HepG2 (cell line): ENCODE results near the gene CPNE2. TPM values are rescaled to one million over a fixed set of nuclear protein-coding genes. Genes with fewer than 3 reads are reported as not detected.

Experiments used
- AGO2 ChIP-seq: fragments of 200-400 bp; formaldehyde crosslinking; optimal IDR thresholded peaks from 2 replicates; pipeline ENCODE3; 2017; ENCODE audit warnings: mild to moderate bottlenecking, low read depth, low read length, moderate library complexity
- AKAP8 ChIP-seq: sonication (generic); formaldehyde crosslinking; IDR thresholded peaks from 2 replicates; pipeline ENCODE4 v1.5.1; 2020; ENCODE audit warnings: mild to moderate bottlenecking, missing genetic modification reagents
- ARID2 ChIP-seq: sonication (generic); formaldehyde crosslinking; IDR thresholded peaks from 2 replicates; pipeline ENCODE4 v1.8.1; 2022; ENCODE audit warnings: mild to moderate bottlenecking, missing genetic modification reagents, borderline replicate concordance
- DBP ChIP-seq: sonication (generic); formaldehyde crosslinking; IDR thresholded peaks from 2 replicates; pipeline ENCODE4 v1.4.0; 2020; ENCODE audit warnings: missing genetic modification reagents; ENCODE audit errors: not compliant biosample characterization
- FOSL2 ChIP-seq: sonication (generic); formaldehyde crosslinking; IDR thresholded peaks from 2 replicates; pipeline ENCODE4 v1.4.0; 2020; ENCODE audit warnings: missing genetic modification reagents
- GMEB1 ChIP-seq: sonication (generic); formaldehyde crosslinking; IDR thresholded peaks from 2 replicates; pipeline ENCODE4 v1.5.1; 2020; ENCODE audit warnings: missing genetic modification reagents, mild to moderate bottlenecking, borderline replicate concordance
- HMG20B ChIP-seq: conservative IDR thresholded peaks from 2 replicates; pipeline ENCODE4 v1.6.1; 2016; ENCODE audit warnings: missing genetic modification reagents, missing compliant biosample characterization
- KDM2A ChIP-seq: sonication (generic); formaldehyde crosslinking; IDR thresholded peaks from 2 replicates; pipeline ENCODE4 v1.4.0; 2020; ENCODE audit warnings: low read depth, missing genetic modification reagents, borderline replicate concordance
- KMT2A ChIP-seq: sonication (generic); formaldehyde crosslinking; IDR thresholded peaks from 2 replicates; pipeline ENCODE4 v1.4.0; 2020; ENCODE audit warnings: missing genetic modification reagents
- MAFG ChIP-seq: sonication (generic); formaldehyde crosslinking; IDR thresholded peaks from 2 replicates; pipeline ENCODE4 v1.5.1; 2020; ENCODE audit warnings: mild to moderate bottlenecking, missing genetic modification reagents
- NFATC3 ChIP-seq: sonication (generic); formaldehyde crosslinking; IDR thresholded peaks from 2 replicates; pipeline ENCODE4 v1.5.1; 2020; ENCODE audit warnings: mild to moderate bottlenecking, missing genetic modification reagents
- RBFOX2 ChIP-seq: fragments of 200-400 bp; formaldehyde crosslinking; IDR thresholded peaks from 2 replicates; pipeline ENCODE4 v1.6.1; 2017; ENCODE audit warnings: low read depth, mild to moderate bottlenecking, low read length
- SOX6 ChIP-seq, 2 experiments: fragments of 450-650 bp in 1 of 2; sonication (generic) in 1 of 2; formaldehyde crosslinking in 1 of 2; IDR thresholded peaks; 2 replicates each; pipeline versions ENCODE4 v1.4.0 to v1.6.1; 2017 to 2020; ENCODE audit warnings: antibody characterized with exemption in 1 of 2, mild to moderate bottlenecking in 1 of 2, missing genetic modification reagents in 1 of 2
- THAP11 ChIP-seq: IDR thresholded peaks from 2 replicates; pipeline ENCODE4 v1.6.1; 2016; ENCODE audit warnings: missing biosample characterization, missing genetic modification reagents
- U2AF2 ChIP-seq: fragments of 200-400 bp; formaldehyde crosslinking; IDR thresholded peaks from 2 replicates; pipeline ENCODE4 v1.6.1; 2017; ENCODE audit warnings: low read depth, mild to moderate bottlenecking, low read length
- ZBTB26 ChIP-seq: IDR thresholded peaks from 2 replicates; pipeline ENCODE4 v1.6.1; 2016; ENCODE audit warnings: missing compliant biosample characterization, missing genetic modification reagents, borderline replicate concordance
- ZFP82 ChIP-seq: sonication (generic); formaldehyde crosslinking; IDR thresholded peaks from 2 replicates; pipeline ENCODE4 v1.5.1; 2020; ENCODE audit warnings: mild to moderate bottlenecking, missing genetic modification reagents, borderline replicate concordance
- ZNF180 ChIP-seq: sonication (generic); formaldehyde crosslinking; IDR thresholded peaks from 2 replicates; pipeline ENCODE4 v1.4.0; 2020; ENCODE audit warnings: low read depth, missing genetic modification reagents, borderline replicate concordance
- ZNF337 ChIP-seq: sonication (generic); formaldehyde crosslinking; IDR thresholded peaks from 2 replicates; pipeline ENCODE4 v1.5.1; 2020; ENCODE audit warnings: missing genetic modification reagents, low read depth, mild to moderate bottlenecking, borderline replicate concordance
- ZNF343 ChIP-seq: sonication (generic); formaldehyde crosslinking; IDR thresholded peaks from 2 replicates; pipeline ENCODE4 v1.4.0; 2020; ENCODE audit warnings: mild to moderate bottlenecking, missing genetic modification reagents
- ZNF350 ChIP-seq: sonication (generic); formaldehyde crosslinking; IDR thresholded peaks from 2 replicates; pipeline ENCODE4 v1.4.0; 2020; ENCODE audit warnings: mild to moderate bottlenecking, low read depth, missing genetic modification reagents, borderline replicate concordance
- ZNF552 ChIP-seq: sonication (generic); formaldehyde crosslinking; IDR thresholded peaks from 2 replicates; pipeline ENCODE4 v1.9.0; 2022; ENCODE audit warnings: missing genetic modification reagents, mild to moderate bottlenecking, borderline replicate concordance
- ZNF75D ChIP-seq: sonication (generic); formaldehyde crosslinking; IDR thresholded peaks from 2 replicates; pipeline ENCODE4 v1.8.1; 2023; ENCODE audit warnings: missing genetic modification reagents, mild to moderate bottlenecking, borderline replicate concordance
- ZNF768 ChIP-seq: sonication (generic); formaldehyde crosslinking; IDR thresholded peaks from 2 replicates; pipeline ENCODE4 v1.4.0; 2020; ENCODE audit warnings: missing genetic modification reagents
- ZNF790 ChIP-seq: sonication (generic); formaldehyde crosslinking; IDR thresholded peaks from 2 replicates; pipeline ENCODE4 v1.8.0; 2022; ENCODE audit warnings: missing genetic modification reagents, mild to moderate bottlenecking, borderline replicate concordance
- ZSCAN12 ChIP-seq: sonication (generic); formaldehyde crosslinking; IDR thresholded peaks from 2 replicates; pipeline ENCODE4 v1.9.0; 2021; ENCODE audit warnings: mild to moderate bottlenecking, missing genetic modification reagents
- polyA plus RNA-seq, 8 experiments: library from polyadenylated mRNA; depleted of rRNA in 3 of 8; stranded (reverse) in 7 of 8; unstranded in 1 of 8; fragments of >200 nt; fragmentation: Illumina TruSeq in 4 of 8; extraction: Trizol in 4 of 8; gene quantifications; 2 replicates each; pipeline versions ENCODE4 v1.2.1 to v1.2.3, GENCODE V29; 2011 to 2016; ENCODE audit warnings: low read depth in 4 of 8, missing spikeins in 1 of 8, mixed read lengths in 1 of 8; ENCODE audit not compliant: insufficient read depth in 1 of 8
- total RNA-seq, 5 experiments: library from RNA; depleted of rRNA; stranded (reverse); fragments of >200 nt; fragmentation: Illumina TruSeq; extraction: Trizol; gene quantifications; 2 replicates each; pipeline ENCODE4 v1.2.3, GENCODE V29; 2016; ENCODE audit warnings: low read depth in 1 of 5

CPNE2 gene
- total and polyA plus RNA-seq, 2 of the 13 experiments (the other 11 are each of a cell fraction or from before 2014, with no cell fraction given) = 10.6 to 23.3 TPM

- TF ChIP-seq ZNF552 (CRISPR knock-in tag) (peak; percentile 82), HMG20B (CRISPR knock-in tag) (0 out of 2 replicates have a peak, but pooled peaks have one; percentile 33), ZNF343 (CRISPR knock-in tag) (0 out of 2 replicates have a peak, but pooled peaks have one; percentile 69), ZNF337 (CRISPR knock-in tag) (0 out of 2 replicates have a peak, but pooled peaks have one; percentile 28), ZNF790 (CRISPR knock-in tag) (no peak), RBFOX2 (no peak; the same call in 1 of the 2 replicates), KDM2A (CRISPR knock-in tag) (peak; percentile 36; the same call in 1 of the 2 replicates), SOX6 (IDR thresholded peaks at IDR 0.05) (no peak), SOX6 (CRISPR knock-in tag; IDR thresholded peaks at IDR 0.05) (peak; percentile 58; the same call in 1 of the 2 replicates), KMT2A (peak; percentile 90; the same call in 1 of the 2 replicates), NFATC3 (CRISPR knock-in tag) (0 out of 2 replicates have a peak, but pooled peaks have one; percentile 58), ZSCAN12 (peak; percentile 72; the same call in 1 of the 2 replicates), FOSL2 (CRISPR knock-in tag) (peak; percentile 14; the same call in 1 of the 2 replicates), GMEB1 (CRISPR knock-in tag) (no peak; the same call in 1 of the 2 replicates), ZFP82 (no peak), DBP (CRISPR knock-in tag) (peak; percentile 45), THAP11 (CRISPR knock-in tag) (no peak), MAFG (CRISPR knock-in tag) (peak; percentile 59; the same call in 1 of the 2 replicates), ZNF768 (CRISPR knock-in tag) (peak; percentile 72; the same call in 1 of the 2 replicates), ARID2 (CRISPR knock-in tag) (peak; percentile 38; the same call in 1 of the 2 replicates), AGO2 (peak; percentile 80), U2AF2 (0 out of 2 replicates have a peak, but pooled peaks have one; percentile 24), ZNF350 (peak; percentile 16; the same call in 1 of the 2 replicates), ZBTB26 (CRISPR knock-in tag) (peak; percentile 44; the same call in 1 of the 2 replicates), AKAP8 (CRISPR knock-in tag) (no peak), ZNF75D (CRISPR knock-in tag) (peak; percentile 84; the same call in 1 of the 2 replicates), ZNF180 (CRISPR knock-in tag) (no peak)
These were observed 93.1 kb downstream of the CPNE2 start (continued) for GRCh38 chr16:57185446-57185944.
